K562 (cell line): ENCODE data around the gene DHDDS. TPM values are rescaled to one million over a fixed set of nuclear protein-coding genes. Genes with fewer than 3 reads are reported as not detected.
A peak's percentile ranks its signal among the peaks of the same experiment; 100 is the strongest.

ENCODE experiments used
- HMG20A ChIP-seq: fragments of 450-650 bp; formaldehyde crosslinking; conservative IDR thresholded peaks from 2 replicates; pipeline ENCODE4 v1.4.0; 2020; ENCODE audit warnings: mild to moderate bottlenecking, mixed read lengths
- LCOR ChIP-seq: sonication (generic); formaldehyde crosslinking; IDR thresholded peaks from 2 replicates; pipeline ENCODE4 v1.8.0; 2022; ENCODE audit warnings: mild to moderate bottlenecking, missing genetic modification reagents
- MGA ChIP-seq: fragments of 450-650 bp; IDR thresholded peaks from 2 replicates; pipeline ENCODE4 v1.6.1; 2016; ENCODE audit warnings: mild to moderate bottlenecking, moderate library complexity
- NCOA1 ChIP-seq: fragments of 450-650 bp; IDR thresholded peaks from 2 replicates; pipeline ENCODE4 v1.6.1; 2016; ENCODE audit warnings: low read depth
- SIN3B ChIP-seq: fragments of 450-650 bp; IDR thresholded peaks from 2 replicates; pipeline ENCODE4 v1.6.1; 2017; ENCODE audit warnings: low read depth, mild to moderate bottlenecking, moderate library complexity
- SMAD2 ChIP-seq: fragments of 150-350 bp; IDR thresholded peaks from 2 replicates; pipeline ENCODE4 v1.6.1; 2014; ENCODE audit warnings: low read depth, mild to moderate bottlenecking, low read length
- YBX1 ChIP-seq: fragments of 450-650 bp; IDR thresholded peaks from 2 replicates; pipeline ENCODE4 v1.7.1; 2016; ENCODE audit warnings: mild to moderate bottlenecking
- ZNF12 ChIP-seq: sonication (generic); formaldehyde crosslinking; IDR thresholded peaks from 2 replicates; pipeline ENCODE4 v1.4.0; 2020; ENCODE audit warnings: mild to moderate bottlenecking, missing genetic modification reagents
- ZNF212 ChIP-seq: fragments of 450-650 bp; formaldehyde crosslinking; IDR thresholded peaks from 2 replicates; pipeline ENCODE4 v1.4.0; 2020; ENCODE audit warnings: mild to moderate bottlenecking
- ZNF24 ChIP-seq: fragments of 450-650 bp; IDR thresholded peaks from 2 replicates; pipeline ENCODE4 v1.6.1; 2016
- ZNF263 ChIP-seq: sonication (generic); formaldehyde crosslinking; IDR thresholded peaks from 2 replicates; pipeline ENCODE4 v1.8.0; 2022; ENCODE audit warnings: mild to moderate bottlenecking, missing genetic modification reagents, borderline replicate concordance
- ZNF699 ChIP-seq: fragments of 250-450 bp; sonication (Bioruptor Pico); IDR thresholded peaks from 2 replicates; pipeline ENCODE4 v1.8.0; 2021; ENCODE audit warnings: mild to moderate bottlenecking, moderate library complexity; ENCODE audit not compliant: insufficient replicate concordance
- ZSCAN32 ChIP-seq: fragments of 450-650 bp; formaldehyde crosslinking; IDR thresholded peaks from 2 replicates; pipeline ENCODE4 v1.4.0; 2020; ENCODE audit warnings: mild to moderate bottlenecking, moderate library complexity
- polyA plus RNA-seq, 8 experiments: library from polyadenylated mRNA; depleted of rRNA in 4 of 8; stranded (reverse) in 5 of 8; unstranded in 3 of 8; fragments of >200 nt; fragmentation: Nextera tagmentation in 2 of 8; fragmentation: Illumina TruSeq in 1 of 8; extraction: Ambion mirVana in 2 of 8; extraction: Trizol in 1 of 8; gene quantifications; 2 replicates each; pipeline versions ENCODE4 v1.2.1 to v1.2.3, GENCODE V29; 2011 to 2014; ENCODE audit warnings: inconsistent platforms in 1 of 8, missing spikeins in 1 of 8
- total RNA-seq, 7 experiments: library from RNA; depleted of rRNA in 6 of 7; stranded (reverse); fragments of >200 nt in 6 of 7; fragmentation: Illumina TruSeq in 2 of 7; extraction: Trizol in 2 of 7; gene quantifications; 2 replicates each; pipeline versions ENCODE4 v1.2.1 to v1.2.3, GENCODE V29; 2011 to 2021; ENCODE audit warnings: low replicate concordance in 1 of 7
- TF ChIP-seq, protein P1 (sequence below): sonication (generic); formaldehyde crosslinking; IDR thresholded peaks from 2 replicates; pipeline ENCODE4 v1.8.0; 2022; ENCODE audit warnings: mild to moderate bottlenecking, low read depth, missing genetic modification reagents

Gene DHDDS
- total and polyA plus RNA-seq, 9 of the 15 experiments (the other 6 are each of a cell fraction or from before 2014, with no cell fraction given) = 33.3 to 55.0 (median 44.3) TPM

DNA sequence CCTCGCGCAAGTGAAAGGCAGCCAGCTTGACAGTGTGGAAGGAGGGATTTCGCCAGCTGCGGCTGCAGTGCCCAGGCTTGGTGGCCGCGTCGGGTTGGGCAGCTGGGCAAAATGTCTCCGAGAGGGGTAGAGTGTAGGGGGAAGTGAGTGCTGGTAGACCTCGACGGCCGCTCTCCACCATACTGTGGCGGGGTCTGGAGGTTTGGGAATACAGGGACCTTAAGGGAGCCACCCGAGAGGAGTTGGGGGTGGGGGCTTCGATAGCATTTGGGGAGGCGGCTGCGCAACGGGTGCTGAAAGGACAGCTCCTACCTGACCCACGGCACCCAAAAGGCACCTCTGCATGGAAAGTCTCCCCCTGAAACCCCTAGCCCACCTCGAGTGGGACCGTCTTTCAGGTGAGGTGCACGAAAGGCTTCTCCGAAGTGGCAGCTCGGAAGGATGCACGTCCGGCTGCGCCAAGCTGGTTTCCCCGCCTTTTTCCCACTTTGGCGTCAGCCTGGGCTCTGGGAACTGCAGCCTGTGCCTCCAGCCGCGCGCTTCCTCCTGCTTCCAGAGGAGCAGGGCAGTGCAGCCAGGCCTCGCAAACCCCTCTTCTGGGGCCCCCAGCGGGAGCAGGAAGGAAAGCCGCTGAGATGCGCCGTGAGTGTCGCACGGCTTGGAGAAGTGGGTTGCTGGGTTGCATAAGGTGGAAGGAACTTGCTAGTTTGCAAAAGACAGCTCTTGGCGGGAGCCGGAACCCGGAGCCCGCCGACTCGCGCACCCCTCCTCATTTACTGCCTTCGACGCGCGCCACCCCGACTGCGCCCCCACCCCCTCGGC is 39.6 kb downstream of the DHDDS start (continued):
- TF ChIP-seq, protein P1, sequence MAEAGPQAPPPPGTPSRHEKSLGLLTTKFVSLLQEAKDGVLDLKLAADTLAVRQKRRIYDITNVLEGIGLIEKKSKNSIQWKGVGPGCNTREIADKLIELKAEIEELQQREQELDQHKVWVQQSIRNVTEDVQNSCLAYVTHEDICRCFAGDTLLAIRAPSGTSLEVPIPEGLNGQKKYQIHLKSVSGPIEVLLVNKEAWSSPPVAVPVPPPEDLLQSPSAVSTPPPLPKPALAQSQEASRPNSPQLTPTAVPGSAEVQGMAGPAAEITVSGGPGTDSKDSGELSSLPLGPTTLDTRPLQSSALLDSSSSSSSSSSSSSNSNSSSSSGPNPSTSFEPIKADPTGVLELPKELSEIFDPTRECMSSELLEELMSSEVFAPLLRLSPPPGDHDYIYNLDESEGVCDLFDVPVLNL (CRISPR knock-in tag) = 0 out of 2 replicates have a peak, but pooled peaks have one; percentile 67
- TF ChIP-seq ZNF24 (no peak), SMAD2 (no peak), HMG20A (CRISPR knock-in tag) (0 out of 2 replicates have a peak, but pooled peaks have one; percentile 55), LCOR (CRISPR knock-in tag) (peak; percentile 40; the same call in 1 of the 2 replicates), NCOA1 (0 out of 2 replicates have a peak, but pooled peaks have one; percentile 22), ZSCAN32 (no peak), YBX1 (no peak), SIN3B (peak; percentile 25; the same call in 1 of the 2 replicates), MGA (peak; percentile 84), ZNF699 (no peak), ZNF263 (no peak), ZNF12 (peak; percentile 24; the same call in 1 of the 2 replicates), ZNF212 (CRISPR knock-in tag) (no peak)
